Hepatocyte (in vitro differentiated cells): Measurements from ENCODE around the gene TMC5. TPM values are rescaled to one million over a fixed set of nuclear protein-coding genes. Genes with fewer than 3 reads are reported as not detected.

Experiments
- DNase-seq: peaks from one replicate; pipeline ENCODE4 v3.0.0-alpha.2; 2016; ENCODE audit warnings: low spot score
- H2AFZ ChIP-seq: fragments of 200-600 bp; sonication (generic); 2 replicates; pipeline ENCODE4 v1.6.0; 2016; ENCODE audit warnings: antibody characterized with exemption, mild to moderate bottlenecking
- H3K27ac ChIP-seq: fragments of 200-600 bp; sonication (generic); 2 replicates; pipeline ENCODE4 v1.5.1; 2016; ENCODE audit warnings: mild to moderate bottlenecking
- H3K27me3 ChIP-seq: fragments of 200-600 bp; sonication (generic); 2 replicates; pipeline ENCODE4 v1.6.1; 2016
- H3K36me3 ChIP-seq: fragments of 200-600 bp; sonication (generic); replicated peaks from 2 replicates; pipeline ENCODE4 v1.5.1; 2016; ENCODE audit warnings: low read depth; ENCODE audit not compliant: insufficient read depth
- H3K4me1 ChIP-seq: fragments of 200-600 bp; sonication (generic); 2 replicates; pipeline ENCODE4 v1.5.1; 2016; ENCODE audit warnings: mild to moderate bottlenecking, moderate library complexity; ENCODE audit not compliant: insufficient read depth
- H3K4me2 ChIP-seq: fragments of 200-600 bp; sonication (generic); 2 replicates; pipeline ENCODE4 v1.6.0; 2016
- H3K4me3 ChIP-seq: fragments of 200-600 bp; sonication (generic); 2 replicates; pipeline ENCODE4 v1.5.1; 2016; ENCODE audit warnings: mild to moderate bottlenecking
- H3K79me2 ChIP-seq: fragments of 200-600 bp; sonication (generic); 2 replicates; pipeline ENCODE4 v1.6.0; 2017; ENCODE audit warnings: mild to moderate bottlenecking
- H3K9me2 ChIP-seq: fragments of 200-600 bp; sonication (generic); replicated peaks from 2 replicates; pipeline ENCODE4 v1.6.0; 2017; ENCODE audit warnings: mild to moderate bottlenecking; ENCODE audit not compliant: insufficient read depth
- H3K9me3 ChIP-seq: fragments of 200-600 bp; sonication (generic); 2 replicates; pipeline ENCODE4 v1.5.1; 2016; ENCODE audit warnings: low read depth, mild to moderate bottlenecking
- H4K20me1 ChIP-seq: fragments of 200-600 bp; sonication (generic); 2 replicates; pipeline ENCODE4 v1.6.0; 2016; ENCODE audit warnings: mild to moderate bottlenecking; ENCODE audit not compliant: insufficient read depth, poor library complexity, severe bottlenecking
- EZH2 ChIP-seq: fragments of 200-600 bp; sonication (generic); IDR thresholded peaks from 2 replicates; pipeline ENCODE4 v1.6.1; 2016; ENCODE audit warnings: antibody characterized with exemption, mild to moderate bottlenecking, borderline replicate concordance
- EZH2phosphoT487 ChIP-seq: fragments of 200-600 bp; sonication (generic); IDR thresholded peaks from one replicate; pipeline ENCODE4 v1.6.1; 2018; ENCODE audit warnings: antibody characterized with exemption, mild to moderate bottlenecking, low read depth, moderate library complexity; ENCODE audit not compliant: unreplicated experiment, severe bottlenecking
- WGBS: methylation state at CpG from one replicate; pipeline ENCODE4 v1.1.6; 2016; ENCODE audit warnings: low lambda C conversion rate; ENCODE audit errors: missing lambda C conversion rate; 5-methylcytosine and 5-hydroxymethylcytosine counted together
- polyA plus RNA-seq: library from polyadenylated mRNA; unstranded; fragments of >200 nt; fragmentation: Nextera tagmentation; extraction: Ambion mirVana; gene quantifications from 2 replicates; pipeline ENCODE4 v1.2.1, GENCODE V29; 2016
- total RNA-seq: library from RNA; depleted of rRNA; stranded (reverse); fragments of >200 nt; gene quantifications from 2 replicates; pipeline ENCODE4 v1.2.3, GENCODE V29; 2014
- TF ChIP-seq, protein P1 (sequence below): fragments of 200-600 bp; sonication (generic); IDR thresholded peaks from 2 replicates; pipeline ENCODE4 v1.5.1; 2016; ENCODE audit warnings: antibody characterized with exemption, mild to moderate bottlenecking; ENCODE audit not compliant: poor library complexity

TMC5 gene
- total and polyA plus RNA-seq, 2 experiments from 2014 or later = 2.9 to 3.3 TPM

- H3K9me3 ChIP-seq = no peaks in the 10 kb centered on the region
- H3K9me2 ChIP-seq = no peaks in the 10 kb centered on the region
- TF ChIP-seq EZH2 (no peak), EZH2phosphoT487 (no peak)
- TF ChIP-seq, protein P1, sequence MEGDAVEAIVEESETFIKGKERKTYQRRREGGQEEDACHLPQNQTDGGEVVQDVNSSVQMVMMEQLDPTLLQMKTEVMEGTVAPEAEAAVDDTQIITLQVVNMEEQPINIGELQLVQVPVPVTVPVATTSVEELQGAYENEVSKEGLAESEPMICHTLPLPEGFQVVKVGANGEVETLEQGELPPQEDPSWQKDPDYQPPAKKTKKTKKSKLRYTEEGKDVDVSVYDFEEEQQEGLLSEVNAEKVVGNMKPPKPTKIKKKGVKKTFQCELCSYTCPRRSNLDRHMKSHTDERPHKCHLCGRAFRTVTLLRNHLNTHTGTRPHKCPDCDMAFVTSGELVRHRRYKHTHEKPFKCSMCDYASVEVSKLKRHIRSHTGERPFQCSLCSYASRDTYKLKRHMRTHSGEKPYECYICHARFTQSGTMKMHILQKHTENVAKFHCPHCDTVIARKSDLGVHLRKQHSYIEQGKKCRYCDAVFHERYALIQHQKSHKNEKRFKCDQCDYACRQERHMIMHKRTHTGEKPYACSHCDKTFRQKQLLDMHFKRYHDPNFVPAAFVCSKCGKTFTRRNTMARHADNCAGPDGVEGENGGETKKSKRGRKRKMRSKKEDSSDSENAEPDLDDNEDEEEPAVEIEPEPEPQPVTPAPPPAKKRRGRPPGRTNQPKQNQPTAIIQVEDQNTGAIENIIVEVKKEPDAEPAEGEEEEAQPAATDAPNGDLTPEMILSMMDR = no peak
- no peak overlapping the region for H3K4me2 ChIP-seq
- DNase-seq = no peak
- 87% methylated on average over 2 of the region's 2 CpGs for WGBS
- H2AFZ ChIP-seq = no peak overlapping the region
- H3K4me1 ChIP-seq = peaks cover 10% of the 10 kb centered on the region
- no peaks in the 10 kb centered on the region for H3K36me3 ChIP-seq
- H3K27ac ChIP-seq = no peak overlapping the region
- H4K20me1 ChIP-seq = peaks cover 11% of the 10 kb centered on the region
- peaks cover 61% of the 10 kb centered on the region for H3K79me2 ChIP-seq
- H3K4me3 ChIP-seq = no peak overlapping the region
- no peaks in the 10 kb centered on the region for H3K27me3 ChIP-seq
Observed at GRCh38 chr16:19515757-19516156, 98.1 kb downstream of the TMC5 start.

DNA sequence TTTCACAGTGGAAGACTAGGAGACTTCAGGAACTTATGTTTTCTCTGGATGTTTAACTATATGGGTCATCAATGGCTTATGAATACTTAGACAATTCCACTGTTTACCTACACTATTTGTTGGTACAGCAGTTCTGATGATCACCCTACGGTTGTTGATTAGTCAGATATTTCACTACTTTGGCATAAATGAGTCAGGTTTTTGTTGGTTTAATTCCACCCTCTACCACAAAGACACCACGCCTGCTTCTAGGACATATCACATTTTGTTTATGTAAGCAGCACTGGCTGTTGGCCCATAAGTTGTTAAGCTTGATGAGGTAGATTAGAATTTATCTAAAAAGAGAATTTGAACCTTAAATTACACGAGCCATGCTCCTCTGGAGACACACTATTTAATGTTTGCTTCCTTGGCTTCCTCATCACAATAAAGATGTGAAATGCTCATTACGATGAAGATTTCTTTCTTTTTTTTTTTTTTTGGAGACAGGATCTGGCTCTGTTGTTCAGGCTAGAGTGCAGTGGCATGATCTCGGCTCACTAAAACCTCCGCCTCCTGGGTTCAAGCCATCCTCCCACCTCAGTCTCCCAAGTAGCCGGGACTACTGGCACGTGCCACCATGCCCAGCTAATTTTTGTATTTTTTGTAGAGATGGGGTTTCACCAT is 99.9 kb downstream of the TMC5 start:
- Histone ChIP-seq H3K9me2 (no peaks in the 10 kb centered on the region), H3K4me1 (peaks cover 10% of the 10 kb centered on the region), H4K20me1 (peaks cover 11% of the 10 kb centered on the region), H3K36me3 (no peaks in the 10 kb centered on the region), H2AFZ (no peak overlapping the region), H3K9me3 (no peaks in the 10 kb centered on the region), H3K27me3 (no peaks in the 10 kb centered on the region), H3K79me2 (peaks cover 58% of the 10 kb centered on the region), H3K27ac (no peak overlapping the region), H3K4me3 (no peak overlapping the region), H3K4me2 (no peak overlapping the region)
- 85% methylated on average over 8 of the region's 8 CpGs for WGBS
- TF ChIP-seq EZH2 (no peak), EZH2phosphoT487 (no peak)
- TF ChIP-seq, protein P1 = no peak
- no peak for DNase-seq

- TF ChIP-seq, protein P1 = no peak
- TF ChIP-seq EZH2 (no peak), EZH2phosphoT487 (no peak)
- Histone ChIP-seq H3K36me3 (no peaks in the 10 kb centered on the region), H3K4me3 (no peak overlapping the region), H3K27me3 (no peaks in the 10 kb centered on the region), H3K79me2 (peaks cover 55% of the 10 kb centered on the region), H3K9me3 (no peaks in the 10 kb centered on the region), H3K27ac (no peak overlapping the region), H3K4me1 (peaks cover 10% of the 10 kb centered on the region), H3K9me2 (no peaks in the 10 kb centered on the region), H3K4me2 (no peak overlapping the region), H2AFZ (no peak overlapping the region), H4K20me1 (peaks cover 11% of the 10 kb centered on the region)
- WGBS = 73% methylated on average over 2 of the region's 2 CpGs
- no peak for DNase-seq
Observed at GRCh38 chr16:19518388-19518787, 100.7 kb downstream of the TMC5 start.
